ENCODE measurements around the gene ZNF831.

DNA sequence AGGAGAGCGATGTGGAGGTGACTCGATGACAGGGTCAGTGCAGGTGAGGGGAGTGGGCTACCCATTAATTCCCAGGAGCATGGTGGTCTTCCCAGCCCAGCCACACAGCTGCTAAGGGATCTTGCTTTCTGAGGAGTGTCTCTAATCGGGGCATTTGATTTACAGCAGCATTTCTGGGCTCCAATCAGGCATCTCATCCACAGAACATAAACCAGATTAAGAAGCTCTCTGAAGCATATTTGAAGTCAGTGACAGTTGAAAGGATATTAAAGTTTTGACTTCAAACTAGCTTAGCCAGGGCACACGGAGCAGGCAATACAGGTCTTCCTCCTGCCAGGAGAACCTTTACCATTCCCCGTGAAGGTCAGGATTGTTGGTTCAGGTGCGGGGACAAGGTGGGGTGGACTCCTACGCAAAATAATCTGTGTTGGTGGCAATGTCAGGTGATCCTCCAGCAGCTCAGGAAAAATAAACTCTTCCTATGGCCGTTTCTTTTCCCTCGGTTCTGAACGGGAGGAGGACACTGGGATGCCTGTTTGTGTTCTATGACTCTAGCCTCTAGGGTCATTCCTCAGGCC, 39.9 kb upstream of the ZNF831 start:
- TF ChIP-seq YY1 (IDR thresholded peaks at IDR 0.05; ENCODE audit: low read depth) (no peak), NFIC (IDR thresholded peaks at IDR 0.05; ENCODE audit: borderline replicate concordance) (no peak)
- TF ChIP-seq, protein P1, sequence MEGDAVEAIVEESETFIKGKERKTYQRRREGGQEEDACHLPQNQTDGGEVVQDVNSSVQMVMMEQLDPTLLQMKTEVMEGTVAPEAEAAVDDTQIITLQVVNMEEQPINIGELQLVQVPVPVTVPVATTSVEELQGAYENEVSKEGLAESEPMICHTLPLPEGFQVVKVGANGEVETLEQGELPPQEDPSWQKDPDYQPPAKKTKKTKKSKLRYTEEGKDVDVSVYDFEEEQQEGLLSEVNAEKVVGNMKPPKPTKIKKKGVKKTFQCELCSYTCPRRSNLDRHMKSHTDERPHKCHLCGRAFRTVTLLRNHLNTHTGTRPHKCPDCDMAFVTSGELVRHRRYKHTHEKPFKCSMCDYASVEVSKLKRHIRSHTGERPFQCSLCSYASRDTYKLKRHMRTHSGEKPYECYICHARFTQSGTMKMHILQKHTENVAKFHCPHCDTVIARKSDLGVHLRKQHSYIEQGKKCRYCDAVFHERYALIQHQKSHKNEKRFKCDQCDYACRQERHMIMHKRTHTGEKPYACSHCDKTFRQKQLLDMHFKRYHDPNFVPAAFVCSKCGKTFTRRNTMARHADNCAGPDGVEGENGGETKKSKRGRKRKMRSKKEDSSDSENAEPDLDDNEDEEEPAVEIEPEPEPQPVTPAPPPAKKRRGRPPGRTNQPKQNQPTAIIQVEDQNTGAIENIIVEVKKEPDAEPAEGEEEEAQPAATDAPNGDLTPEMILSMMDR (IDR thresholded peaks at IDR 0.05), result no peak
